Pancreas (tissue), 10 donors: ENCODE measurements around the gene TESMIN. TPM values are rescaled to one million over a fixed set of nuclear protein-coding genes. Genes with fewer than 3 reads are reported as not detected.

Experiments used
- ATAC-seq, 4 donors: fragments of 200-7000 bp; cut with Tn5 transposase; one replicate each; pipeline versions ENCODE4 v1.8.0 to v1.9.1; 2020; ENCODE audit warnings: mild to moderate bottlenecking in 4 of 4, moderate library complexity in 4 of 4
- DNase-seq, 6 donors: peaks; one replicate each; pipeline ENCODE4 v3.0.0-alpha.2; 2020
- FAIRE-seq: peaks from 2 replicates; lab custom pipeline; 2012; peaks lifted over from hg19 to GRCh38; lab: Jason Lieb, UNC
- H3K27ac ChIP-seq, 4 donors: fragments of 200-600 bp; sonication (generic); 1 replicate in 3 of 4; 2 replicates in 1 of 4; pipeline versions ENCODE4 v1.5.0 to v1.8.0; 2020
- H3K27me3 ChIP-seq, 4 donors: fragments of 200-600 bp; one replicate each; pipeline ENCODE4 v1.8.0; 2021
- H3K36me3 ChIP-seq, 3 donors: fragments of 200-600 bp; sonication (generic) in 1 of 3; one replicate each; pipeline versions ENCODE4 v1.5.0 to v1.8.0; 2020 to 2021
- H3K4me1 ChIP-seq, 3 donors: fragments of 200-600 bp; one replicate each; pipeline ENCODE4 v1.8.0; 2021
- H3K4me3 ChIP-seq, 4 donors: fragments of 200-600 bp; sonication (generic) in 2 of 4; one replicate each; pipeline versions ENCODE4 v1.5.0 to v1.8.0; 2020 to 2021
- H3K9me3 ChIP-seq, 4 donors: fragments of 200-600 bp; one replicate each; pipeline ENCODE4 v1.8.0; 2021
- CTCF ChIP-seq, 4 donors: fragments of 200-600 bp; sonication (generic) in 3 of 4; IDR thresholded peaks; one replicate each; pipeline versions ENCODE4 v1.5.0 to v1.8.0; 2021; ENCODE audit warnings: antibody characterized with exemption in 4 of 4
- WGBS, 2 donors: extraction: QIAGEN DNeasy Blood & Tissue Kit; methylation state at CpG; one replicate each; pipeline ENCODE4 v1.1.7; 2013; 5-methylcytosine and 5-hydroxymethylcytosine counted together
- intact Hi-C, 3 donors: fragments of 100-400 bp; cut with DNase I; formaldehyde crosslinking; loops; one replicate each; pipeline versions ENCODE4 v1.11.1 to v1.14.2; 2022
- polyA plus RNA-seq, 2 donors: library from polyadenylated mRNA; stranded (reverse); fragments of 200-250 nt; gene quantifications; one replicate each; pipeline ENCODE4 v1.2.3, GENCODE V29; 2013
- total RNA-seq, 6 donors: library from RNA; stranded (reverse); fragmentation: NEBNext Ultra II Directional in 4 of 6; extraction: Animal tissue kit (Norgen Biotek cat#: 25700) in 4 of 6; gene quantifications; one replicate each; pipeline versions ENCODE4 v1.2.1 to v1.2.4, GENCODE V29; 2021 to 2023
- donor health status: healthy with polysubstance abuse.
- donor health status: DM: no; HTN: no; CAD: no; lungs with moderate emphysema.
- donor health status: DM: no; HTN: no; CAD: no.
- donor health status: control.
- donor health status: control.
- donor health status: Bipolar disorder and iron deficiency.
- donor health status: DM: yes; HTN: yes; CAD: no.
- donor health status: DM: no; HTN: no; CAD: no.
- donor health status: DM: no; HTN: no; CAD: no.
- donor health status: DM: yes; HTN: yes; CAD: no.

The TESMIN gene
- total and polyA plus RNA-seq, 8 donors = 1.4 to 3.6 (median 1.9) TPM

GRCh38 chr11:68684385-68685356, 66.6 kb downstream of the TESMIN start, which contains the start of gene GAL:
Gene GAL, plus strand, starts transcription at chr11:68684544. Its CDS starts 380 bp downstream, at chr11:68684924.
- Histone ChIP-seq H3K27me3 (peaks cover 0 to 14% (median 4%) of the 10 kb centered on the region in 4 donors), H3K27ac (no peak within 1 kb of the TSS), H3K4me1 (peaks cover 0 to 9% (median 0%) of the 10 kb centered on the region in 3 donors), H3K36me3 (no peaks in the 10 kb centered on the region), H3K9me3 (no peaks in the 10 kb centered on the region), H3K4me3 (peak within 1 kb of the TSS in 3 of 4 donors; percentile 5 to 51 (median 29))
- DNase-seq (peak in 2 of 6 donors; percentile 70), ATAC-seq (peak; percentile 71 to 78 (median 74)), FAIRE-seq (no peak)
- no peak for TF ChIP-seq CTCF (IDR thresholded peaks at IDR 0.05)
- 7 to 8% methylated on average over 71 to 113 of the region's 113 CpGs for WGBS, 2 donors
- intact Hi-C loops = no loop called here

- peak in 1 of 6 donors; percentile 36 for DNase-seq
These were observed 67.6 kb downstream of the TESMIN start for GRCh38 chr11:68683536-68684384.

GRCh38 chr11:68683121-68683520, 68.2 kb downstream of the TESMIN start:
- peaks cover 0 to 9% (median 0%) of the 10 kb centered on the region in 3 donors for H3K4me1 ChIP-seq
- intact Hi-C loops = no loop called here
- no peaks in the 10 kb centered on the region for H3K36me3 ChIP-seq
- peaks cover 0 to 14% (median 4%) of the 10 kb centered on the region in 4 donors for H3K27me3 ChIP-seq
- FAIRE-seq = no peak
- no peak for TF ChIP-seq CTCF (IDR thresholded peaks at IDR 0.05)
- DNase-seq = no peak
- H3K27ac ChIP-seq = no peak overlapping the region
- ATAC-seq = no peak
- H3K9me3 ChIP-seq = no peaks in the 10 kb centered on the region
- 74 to 84% methylated on average over 7 of the region's 7 CpGs for WGBS, 2 donors
- H3K4me3 ChIP-seq = no peak overlapping the region

More at GRCh38 chr11:68683536-68684384, 67.6 kb downstream of the TESMIN start:
- ATAC-seq = no peak
- H3K36me3 ChIP-seq = no peaks in the 10 kb centered on the region
- no peaks in the 10 kb centered on the region for H3K9me3 ChIP-seq
- peak overlapping the region in 2 of 4 donors; percentile 29 to 51 for H3K4me3 ChIP-seq
- no peak overlapping the region for H3K27ac ChIP-seq
- peaks cover 0 to 9% (median 0%) of the 10 kb centered on the region in 3 donors for H3K4me1 ChIP-seq
- intact Hi-C loops = no loop called here
- TF ChIP-seq CTCF (IDR thresholded peaks at IDR 0.05) = no peak
- 35 to 40% methylated on average over 34 to 37 of the region's 37 CpGs for WGBS, 2 donors
- no peak for FAIRE-seq
- H3K27me3 ChIP-seq = peaks cover 0 to 14% (median 4%) of the 10 kb centered on the region in 4 donors

- peaks cover 0 to 9% (median 0%) of the 10 kb centered on the region in 3 donors for H3K4me1 ChIP-seq
- H3K9me3 ChIP-seq = no peaks in the 10 kb centered on the region
- H3K27me3 ChIP-seq = peaks cover 0 to 14% (median 4%) of the 10 kb centered on the region in 4 donors
- DNase-seq = no peak
- intact Hi-C loops = no loop called here
- TF ChIP-seq CTCF (IDR thresholded peaks at IDR 0.05) = no peak
- H3K27ac ChIP-seq = no peak overlapping the region
- no peaks in the 10 kb centered on the region for H3K36me3 ChIP-seq
- FAIRE-seq = no peak
- WGBS, 2 donors = 69 to 76% methylated on average over 9 of the region's 9 CpGs
- H3K4me3 ChIP-seq = no peak overlapping the region
- ATAC-seq = no peak
These were observed 68.8 kb downstream of the TESMIN start for GRCh38 chr11:68682531-68682961.
